ENCODE data around the gene CDKN2AIP. TPM values are rescaled to one million over a fixed set of nuclear protein-coding genes. Genes with fewer than 3 reads are reported as not detected.

Gene CDKN2AIP
- total and polyA plus RNA-seq, 2 donors (not counting 1 experiment from before 2014, with no cell fraction given): 13.6 to 36.0 TPM

- H3K4me3 ChIP-seq (ENCODE audit: control extremely low read depth in 1 of 5, extremely low read depth in 1 of 5, insufficient read depth in 1 of 5, low read depth in 2 of 5, low read length in 4 of 5): peak overlapping the region; percentile 32 to 76 (median 65)
- peaks cover 0 to 6% (median 0%) of the 10 kb centered on the region in 3 donors for H3K9me3 ChIP-seq (ENCODE audit: control extremely low read depth in 1 of 3, control insufficient read depth in 2 of 3, insufficient read depth in 1 of 3, low read length in 2 of 3)
- no peaks in the 10 kb centered on the region for H3K36me3 ChIP-seq (replicated peaks in 1 of 2; ENCODE audit: control extremely low read depth in 1 of 2, control insufficient read depth in 1 of 2, extremely low read depth in 1 of 2, insufficient read depth in 2 of 2, low read length in 1 of 2)
- H3K4me2 ChIP-seq (replicated peaks; ENCODE audit: low read depth, low read length, poor library complexity, severe bottlenecking): peak overlapping the region; percentile 97
- Mint-ChIP-seq H3K9me3 (ENCODE audit: insufficient read depth) (no peaks in the 10 kb centered on the region), H3K27me3 (peaks cover 13% of the 10 kb centered on the region), H3K27ac (peak overlapping the region; percentile 50), H3K4me3 (peak overlapping the region; percentile 87), H3K4me1 (peaks cover 24% of the 10 kb centered on the region)
- H4K20me1 ChIP-seq (ENCODE audit: control insufficient read depth, insufficient read depth, low read length, poor library complexity, severe bottlenecking): no peaks in the 10 kb centered on the region
- ChIA-PET CTCF (interaction anchor here (1.3 to 1.7 kb wide), 2 partner anchors 9 to 45 kb away, joined by 3 to 14 read pairs; partner anchors contain the start of gene CDKN2AIP), POLR2A (no interaction called here)
- ATAC-seq (ENCODE audit: low read depth): peak; percentile 84
- TF ChIP-seq CTCF (IDR thresholded peaks at IDR 0.05): no peak
- no peak for TF ChIP-seq EZH2 (IDR thresholded peaks at IDR 0.05; ENCODE audit: borderline replicate concordance, insufficient read depth, low read depth, low read length, poor library complexity, severe bottlenecking)
- H2AFZ ChIP-seq (ENCODE audit: insufficient read depth, low read depth, low read length, poor library complexity, severe bottlenecking): peak overlapping the region; percentile 88
- peak overlapping the region in 1 of 2 donors; percentile 56 for H3K27ac ChIP-seq (ENCODE audit: low read length in 2 of 2)
- intact Hi-C loops (cut with micrococcal nuclease): loop anchor here (1.0 to 5.0 kb wide), 5 partner anchors 9 to 481 kb away; partner anchors contain the start of genes CDKN2AIP, DCTD, ING2 and RWDD4
- peak; percentile 74 for DNase-seq
- no peaks in the 10 kb centered on the region for H3K79me2 ChIP-seq (ENCODE audit: control insufficient read depth, insufficient read depth, low read length)
- peaks cover 12 to 23% of the 10 kb centered on the region in 2 donors for H3K4me1 ChIP-seq (ENCODE audit: control insufficient read depth in 2 of 2, insufficient read depth in 2 of 2, low read length in 2 of 2)
- WGBS (ENCODE audit: insufficient coverage): under 1% methylated on average over 61 of the region's 61 CpGs
- peak overlapping the region; percentile 84 for H3K9ac ChIP-seq (ENCODE audit: low read length)
- H3K27me3 ChIP-seq (replicated peaks in 1 of 4; ENCODE audit: control extremely low read depth in 1 of 4, control insufficient read depth in 3 of 4, insufficient read depth in 4 of 4, low read length in 3 of 4): peaks cover 0 to 9% (median 2%) of the 10 kb centered on the region in 4 experiments
Observed at GRCh38 chr4:183398298-183399125, 45.9 kb upstream of the CDKN2AIP start.
